HG03460 (cell line): Measurements from ENCODE around the gene COPE.
"Not testable (repeated sequence)": the region's sequence is repeated elsewhere in the genome, so short reads cannot be mapped to it uniquely, and the experiment has no call there.

Source experiments
- ATAC-seq: cut with Tn5 transposase; IDR thresholded peaks from one replicate; pipeline ENCODE4 v1.9.1; 2021; ENCODE audit not compliant: unreplicated experiment

Gene COPE

GRCh38 chr19:18940769-18941627 lies 21.8 kb upstream of the COPE start, which contains the start of gene HOMER3:
TSS of gene HOMER3 (minus strand) at chr19:18941217. CDS start at chr19:18938982, 2,235 bp downstream.
- no peak for ATAC-seq

GRCh38 chr19:18939922-18940768 lies 21.0 kb upstream of the COPE start:
- ATAC-seq: no peak

- no peak for ATAC-seq
Observed at GRCh38 chr19:18939163-18939562, 20.0 kb upstream of the COPE start.

- no peak for ATAC-seq
Observed at GRCh38 chr19:18933297-18933696, 14.1 kb upstream of the COPE start.

- no peak for ATAC-seq
Observed at GRCh38 chr19:18932216-18932841, 13.1 kb upstream of the COPE start.

GRCh38 chr19:18931316-18932162 lies 12.4 kb upstream of the COPE start:
- ATAC-seq: no peak

- ATAC-seq: no peak
Observed at GRCh38 chr19:18929311-18929710, 10.1 kb upstream of the COPE start.

GRCh38 chr19:18928018-18928805 lies 9.0 kb upstream of the COPE start:
- ATAC-seq: no peak

- ATAC-seq: no peak
Observed at GRCh38 chr19:18924684-18925213, 5.6 kb upstream of the COPE start.

GRCh38 chr19:18922228-18922985 lies 3.2 kb upstream of the COPE start:
- ATAC-seq: no peak

GRCh38 chr19:18921593-18921992 lies 2.4 kb upstream of the COPE start:
- no peak for ATAC-seq

- no peak for ATAC-seq
Observed at GRCh38 chr19:18920400-18920799, 1.2 kb upstream of the COPE start.

- ATAC-seq: no peak
Observed at GRCh38 chr19:18919900-18920214, 670 bp upstream of the COPE start.

GRCh38 chr19:18917593-18917992 lies 1.6 kb downstream of the COPE start:
- not testable (repeated sequence) for ATAC-seq

GRCh38 chr19:18915639-18916038 lies 3.5 kb downstream of the COPE start:
- no peak for ATAC-seq

- ATAC-seq: no peak
Observed at GRCh38 chr19:18913466-18913865, 5.7 kb downstream of the COPE start.

- no peak for ATAC-seq
Observed at GRCh38 chr19:18912933-18913332, 6.3 kb downstream of the COPE start.

GRCh38 chr19:18910801-18911436 lies 8.3 kb downstream of the COPE start:
- no peak for ATAC-seq
